Natural killer cell (primary cell): ENCODE data around the gene NSFL1C. TPM values are rescaled to one million over a fixed set of nuclear protein-coding genes. Genes with fewer than 3 reads are reported as not detected.

Experiments
- ATAC-seq, 3 donors: fragments of 150-1000 bp in 2 of 3; fragments of 200-7000 bp in 1 of 3; cut with Tn5 transposase; 1 replicate in 1 of 3; 2 replicates in 2 of 3; pipeline ENCODE4 v1.10.0; 2021; ENCODE audit warnings: mild to moderate bottlenecking in 2 of 3, moderate library complexity in 2 of 3
- DNase-seq, 2 donors: peaks; one replicate each; pipeline versions ENCODE4 v3.0.0 to v3.0.0-alpha.2; 2013 to 2021; ENCODE audit warnings: mixed read lengths in 1 of 2
- H3K27ac ChIP-seq: one replicate; pipeline ENCODE4 v1.5.1; 2013; ENCODE audit warnings: mild to moderate bottlenecking, low read length
- H3K27me3 ChIP-seq: one replicate; pipeline ENCODE4 v1.6.1; 2013; ENCODE audit warnings: low read length; ENCODE audit not compliant: control insufficient read depth, insufficient read depth
- H3K36me3 ChIP-seq: one replicate; pipeline ENCODE4 v1.6.1; 2013; ENCODE audit warnings: low read length; ENCODE audit not compliant: control insufficient read depth, insufficient read depth
- H3K4me1 ChIP-seq: one replicate; pipeline ENCODE4 v1.6.1; 2013; ENCODE audit warnings: low read length; ENCODE audit not compliant: control insufficient read depth, insufficient read depth
- H3K4me3 ChIP-seq: one replicate; pipeline ENCODE4 v1.5.1; 2013; ENCODE audit warnings: low read length
- H3K9me3 ChIP-seq: one replicate; pipeline ENCODE4 v1.6.1; 2013; ENCODE audit warnings: low read length; ENCODE audit not compliant: control insufficient read depth, insufficient read depth
- H3K27ac Mint-ChIP-seq, 2 donors: one replicate each; pipeline ENCODE4 v1.8.0; 2022; ENCODE audit warnings: mild to moderate bottlenecking in 2 of 2, mixed read lengths in 2 of 2, moderate library complexity in 1 of 2
- H3K27me3 Mint-ChIP-seq, 2 donors: one replicate each; pipeline ENCODE4 v1.8.0; 2022; ENCODE audit warnings: low read depth in 2 of 2, mixed read lengths in 2 of 2
- H3K36me3 Mint-ChIP-seq: one replicate; pipeline ENCODE4 v1.8.0; 2022; ENCODE audit warnings: mixed read lengths
- H3K4me1 Mint-ChIP-seq, 2 donors: one replicate each; pipeline ENCODE4 v1.8.0; 2022; ENCODE audit warnings: mixed read lengths in 2 of 2
- H3K4me3 Mint-ChIP-seq: one replicate; pipeline ENCODE4 v1.8.0; 2022; ENCODE audit warnings: mild to moderate bottlenecking, moderate library complexity, mixed read lengths
- H3K9me3 Mint-ChIP-seq, 2 donors: one replicate each; pipeline ENCODE4 v1.8.0; 2022; ENCODE audit warnings: mixed read lengths in 2 of 2
- WGBS: methylation state at CpG from one replicate; pipeline ENCODE4 v1.1.7; 2013; ENCODE audit warnings: missing lambda C conversion rate; ENCODE audit not compliant: insufficient coverage; 5-methylcytosine and 5-hydroxymethylcytosine counted together
- intact Hi-C: fragments of 100-400 bp; cut with micrococcal nuclease; formaldehyde crosslinking; loops from one replicate; pipeline ENCODE4 v1.14.2; 2022
- total RNA-seq, 4 donors: library from RNA; stranded (reverse); fragments of 120-200 nt in 1 of 4; gene quantifications; one replicate each; pipeline versions ENCODE4 v1.2.3 to v1.2.4, GENCODE V29; 2013 to 2022
- TF ChIP-seq, protein P1 (sequence below): fragments of 200-600 bp; IDR thresholded peaks from one replicate; pipeline ENCODE4 v1.8.0; 2022; ENCODE audit warnings: antibody characterized with exemption

NSFL1C gene
- total RNA-seq, 3 donors from 2014 or later (not counting 1 experiment from before 2014, with no cell fraction given), result 53.9 to 69.0 (median 66.2) TPM

DNA sequence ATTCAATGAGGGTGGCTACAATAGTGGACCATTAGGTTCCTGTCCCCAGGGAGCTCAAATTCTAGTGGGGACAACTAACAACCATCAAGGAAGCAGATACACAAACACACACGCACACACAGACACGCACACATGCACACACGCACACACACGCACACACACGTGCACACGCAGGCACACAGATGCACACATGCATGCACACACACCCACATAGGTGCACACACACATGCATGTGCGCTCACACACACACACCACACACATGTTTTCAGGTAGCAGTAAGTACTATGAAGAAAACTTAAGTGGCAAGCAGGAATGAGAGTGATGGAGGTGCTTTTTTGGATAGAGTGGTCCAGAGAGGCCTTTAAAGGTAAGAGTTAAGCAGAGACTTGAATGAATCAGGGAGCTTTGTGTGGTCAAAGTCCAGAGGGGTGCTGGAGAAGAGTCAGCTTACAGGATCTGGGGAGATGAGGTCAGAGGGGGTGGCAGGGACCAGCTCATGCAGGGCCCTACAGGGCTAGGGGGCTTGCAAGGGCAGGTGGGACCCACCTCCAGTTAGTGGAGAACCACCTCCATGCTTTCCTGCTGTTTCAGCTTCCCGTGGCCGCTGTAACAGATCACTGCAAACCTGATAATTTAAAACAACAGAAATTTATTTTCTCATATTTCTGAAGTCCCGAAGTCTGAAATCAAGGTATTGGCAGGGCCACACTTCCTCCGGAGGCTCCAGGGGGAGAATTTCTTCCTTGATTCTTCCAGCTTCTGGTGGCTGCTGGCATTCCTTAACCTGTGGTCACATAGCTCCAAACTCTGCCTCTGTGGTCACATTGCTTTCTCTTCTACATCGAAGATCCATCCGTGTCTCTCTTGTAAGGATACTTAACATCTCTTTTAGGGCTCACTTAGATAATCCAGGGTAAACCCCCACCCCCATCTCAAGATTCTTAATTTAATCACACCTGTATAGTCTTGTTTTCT, 6.9 kb upstream of the NSFL1C start:
- no peaks in the 10 kb centered on the region for H3K9me3 ChIP-seq
- TF ChIP-seq, protein P1, sequence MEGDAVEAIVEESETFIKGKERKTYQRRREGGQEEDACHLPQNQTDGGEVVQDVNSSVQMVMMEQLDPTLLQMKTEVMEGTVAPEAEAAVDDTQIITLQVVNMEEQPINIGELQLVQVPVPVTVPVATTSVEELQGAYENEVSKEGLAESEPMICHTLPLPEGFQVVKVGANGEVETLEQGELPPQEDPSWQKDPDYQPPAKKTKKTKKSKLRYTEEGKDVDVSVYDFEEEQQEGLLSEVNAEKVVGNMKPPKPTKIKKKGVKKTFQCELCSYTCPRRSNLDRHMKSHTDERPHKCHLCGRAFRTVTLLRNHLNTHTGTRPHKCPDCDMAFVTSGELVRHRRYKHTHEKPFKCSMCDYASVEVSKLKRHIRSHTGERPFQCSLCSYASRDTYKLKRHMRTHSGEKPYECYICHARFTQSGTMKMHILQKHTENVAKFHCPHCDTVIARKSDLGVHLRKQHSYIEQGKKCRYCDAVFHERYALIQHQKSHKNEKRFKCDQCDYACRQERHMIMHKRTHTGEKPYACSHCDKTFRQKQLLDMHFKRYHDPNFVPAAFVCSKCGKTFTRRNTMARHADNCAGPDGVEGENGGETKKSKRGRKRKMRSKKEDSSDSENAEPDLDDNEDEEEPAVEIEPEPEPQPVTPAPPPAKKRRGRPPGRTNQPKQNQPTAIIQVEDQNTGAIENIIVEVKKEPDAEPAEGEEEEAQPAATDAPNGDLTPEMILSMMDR, result no peak
- no peaks in the 10 kb centered on the region for H3K4me1 ChIP-seq
- no peak overlapping the region for H3K4me3 ChIP-seq
- H3K36me3 ChIP-seq, result no peaks in the 10 kb centered on the region
- WGBS, result 83% methylated on average over 12 of the region's 13 CpGs
- no peak for DNase-seq
- intact Hi-C loops, result no loop called here
- no peaks in the 10 kb centered on the region for H3K27me3 ChIP-seq
- Mint-ChIP-seq H3K36me3 (no peaks in the 10 kb centered on the region), H3K4me1 (no peaks in the 10 kb centered on the region), H3K4me3 (no peak overlapping the region), H3K27me3 (peaks cover 11 to 18% of the 10 kb centered on the region in 2 donors), H3K27ac (no peak overlapping the region), H3K9me3 (no peaks in the 10 kb centered on the region)
- peak in 1 of 3 donors; percentile 3 for ATAC-seq
- H3K27ac ChIP-seq, result no peak overlapping the region

DNA sequence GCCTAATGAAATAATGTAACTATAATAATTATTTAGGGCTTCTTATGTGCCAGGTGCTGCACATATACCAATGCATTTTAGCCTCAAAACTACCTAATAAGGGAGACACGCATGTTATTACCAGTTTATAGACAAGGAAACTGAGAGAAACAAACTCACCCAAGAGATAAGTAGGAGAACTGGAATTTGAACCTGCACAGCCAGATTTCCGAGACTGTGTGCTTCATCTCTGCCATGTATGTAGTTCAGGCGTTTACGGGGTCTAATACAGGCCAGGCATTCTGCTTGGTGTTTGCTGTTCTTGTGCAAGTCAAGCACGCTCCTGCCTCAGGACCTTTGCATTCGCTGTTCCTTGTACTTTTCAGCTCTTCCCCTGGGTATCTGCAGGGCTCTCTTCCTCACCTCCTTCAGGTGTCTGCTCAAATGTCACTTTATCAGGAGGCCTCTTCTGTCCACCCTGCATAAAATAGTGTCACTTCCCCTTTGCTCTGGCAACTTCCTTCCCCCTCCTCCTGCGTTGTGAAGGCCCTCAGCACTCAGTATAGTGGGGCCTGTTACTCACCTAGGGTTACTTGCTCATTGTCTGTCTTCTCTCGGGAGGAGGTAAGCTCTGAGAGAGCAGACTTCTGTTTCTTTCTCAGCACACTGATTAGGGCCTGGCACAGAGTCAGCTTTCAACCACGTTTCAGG, 6.1 kb upstream of the NSFL1C start:
- 68% methylated on average over 9 of the region's 9 CpGs for WGBS
- no peaks in the 10 kb centered on the region for H3K27me3 ChIP-seq
- Mint-ChIP-seq H3K27me3 (peaks cover 18 to 24% of the 10 kb centered on the region in 2 donors), H3K9me3 (no peaks in the 10 kb centered on the region), H3K36me3 (no peaks in the 10 kb centered on the region), H3K4me1 (peaks cover 6% of the 10 kb centered on the region in 2 donors), H3K4me3 (no peak overlapping the region), H3K27ac (no peak overlapping the region)
- H3K36me3 ChIP-seq, result no peaks in the 10 kb centered on the region
- intact Hi-C loops, result no loop called here
- H3K27ac ChIP-seq, result no peak overlapping the region
- peaks cover 4% of the 10 kb centered on the region for H3K4me1 ChIP-seq
- DNase-seq (no peak), ATAC-seq (peak in 2 of 3 donors; percentile 29 to 53)
- TF ChIP-seq, protein P1, result no peak
- no peak overlapping the region for H3K4me3 ChIP-seq
- no peaks in the 10 kb centered on the region for H3K9me3 ChIP-seq

DNA sequence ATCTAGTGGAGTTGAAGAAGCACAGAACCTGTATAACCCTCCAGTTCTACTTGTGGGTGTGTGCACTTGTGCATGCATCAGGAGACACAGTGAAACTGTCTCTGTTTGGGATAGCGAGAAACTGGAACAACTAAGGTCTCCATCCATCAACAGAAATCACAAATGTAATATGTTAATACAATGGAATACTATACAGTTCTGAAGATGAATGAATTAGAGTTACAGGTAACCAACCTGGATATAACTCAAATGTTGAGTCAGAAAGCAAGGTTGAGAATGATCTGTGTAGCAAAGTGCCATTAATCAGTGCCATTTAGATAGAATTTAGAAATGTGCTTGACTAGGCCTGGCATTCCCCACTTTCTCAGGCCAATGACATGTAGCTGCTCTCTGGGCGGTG, 4.6 kb upstream of the NSFL1C start:
- Mint-ChIP-seq H3K4me1 (peaks cover 12 to 14% of the 10 kb centered on the region in 2 donors), H3K36me3 (no peaks in the 10 kb centered on the region), H3K4me3 (no peak overlapping the region), H3K27me3 (peaks cover 18 to 24% of the 10 kb centered on the region in 2 donors), H3K9me3 (no peaks in the 10 kb centered on the region), H3K27ac (no peak overlapping the region)
- ATAC-seq (no peak), DNase-seq (no peak)
- WGBS, result 100% methylated on average over 1 of the region's 2 CpGs
- Histone ChIP-seq H3K4me3 (no peak overlapping the region), H3K4me1 (peaks cover 11% of the 10 kb centered on the region), H3K36me3 (no peaks in the 10 kb centered on the region), H3K27me3 (no peaks in the 10 kb centered on the region), H3K27ac (no peak overlapping the region), H3K9me3 (no peaks in the 10 kb centered on the region)
- TF ChIP-seq, protein P1, result no peak
- intact Hi-C loops, result no loop called here
